Mesothelial cell of epicardium (in vitro differentiated cells): ENCODE results near the gene PLAU. TPM values are rescaled to one million over a fixed set of nuclear protein-coding genes. Genes with fewer than 3 reads are reported as not detected.

ENCODE experiments used
- DNase-seq, 2 experiments: peaks; one replicate each; pipeline ENCODE4 v3.0.0; 2021; ENCODE audit warnings: low spot score in 2 of 2; ENCODE audit not compliant: unreplicated experiment in 2 of 2
- H3K27ac Mint-ChIP-seq: 2 replicates; pipeline ENCODE4 v1.8.0; 2021; ENCODE audit warnings: mixed read lengths
- H3K27me3 Mint-ChIP-seq: 2 replicates; pipeline ENCODE4 v1.8.0; 2021; ENCODE audit warnings: low read depth, mixed read lengths
- H3K36me3 Mint-ChIP-seq: 2 replicates; pipeline ENCODE4 v1.8.0; 2021; ENCODE audit warnings: mixed read lengths
- H3K4me1 Mint-ChIP-seq: 2 replicates; pipeline ENCODE4 v1.8.0; 2021; ENCODE audit warnings: mixed read lengths
- H3K4me3 Mint-ChIP-seq: 2 replicates; pipeline ENCODE4 v1.8.0; 2021; ENCODE audit warnings: mild to moderate bottlenecking, moderate library complexity, mixed read lengths
- H3K9me3 Mint-ChIP-seq: 2 replicates; pipeline ENCODE4 v1.8.0; 2021; ENCODE audit warnings: mixed read lengths
- total RNA-seq: library from RNA; stranded (reverse); gene quantifications from 3 replicates; pipeline ENCODE4 v1.2.1, GENCODE V29; 2021
- TF ChIP-seq, protein P1 (sequence below): fragments of 200-600 bp; sonication (generic); IDR thresholded peaks from one replicate; pipeline ENCODE4 v1.5.0; 2021; ENCODE audit warnings: antibody characterized with exemption; ENCODE audit not compliant: unreplicated experiment

Gene PLAU
- total RNA-seq, 1 donor from 2014 or later = 4.7 TPM

DNA sequence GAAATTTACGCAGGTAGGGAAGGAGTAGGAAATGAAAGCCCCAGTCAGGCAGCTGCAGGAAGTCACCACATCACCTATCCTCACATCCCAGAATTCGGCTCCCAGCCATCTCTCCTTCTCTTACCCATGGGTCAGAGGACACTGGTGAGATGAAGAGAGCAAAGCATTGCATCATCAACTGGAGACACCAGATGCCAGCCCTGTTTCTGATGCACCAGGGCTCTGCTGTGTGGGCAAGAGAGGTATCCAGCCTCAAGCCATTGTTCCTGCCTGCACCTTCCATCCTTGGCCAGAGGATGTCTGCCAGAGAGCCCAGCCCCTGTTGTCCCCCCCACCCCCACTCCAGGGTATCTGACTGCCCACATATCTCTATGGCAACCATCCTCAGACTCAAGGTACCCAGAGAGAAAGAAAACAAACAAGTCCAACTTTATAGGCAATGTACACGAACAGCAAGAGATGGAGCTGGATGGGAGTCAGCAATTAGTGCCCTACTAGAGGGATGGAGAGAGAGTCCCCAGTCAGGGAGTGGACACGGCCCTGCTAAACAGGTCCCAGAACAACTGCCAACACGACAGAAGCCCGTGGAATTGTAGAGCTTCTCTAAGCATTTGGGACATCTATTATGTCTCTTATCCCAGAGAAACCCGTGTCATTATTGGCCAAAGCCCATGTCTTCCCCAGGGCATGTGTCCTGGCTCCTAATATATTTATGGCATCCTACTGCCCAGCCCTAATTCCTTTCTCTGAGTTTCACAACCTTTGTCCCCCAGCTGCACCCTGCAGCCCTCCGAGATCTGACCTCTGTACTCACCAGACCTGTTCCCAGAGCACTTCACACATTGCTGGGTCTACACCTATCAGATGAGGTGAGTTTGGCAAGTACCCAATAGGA, 39.4 kb upstream of the PLAU start:
- Mint-ChIP-seq H3K4me1 (peaks cover 20% of the 10 kb centered on the region), H3K9me3 (no peaks in the 10 kb centered on the region), H3K4me3 (peak overlapping the region; percentile 74), H3K27ac (no peak overlapping the region), H3K27me3 (peaks cover 2% of the 10 kb centered on the region), H3K36me3 (peaks cover 2% of the 10 kb centered on the region)
- TF ChIP-seq, protein P1, sequence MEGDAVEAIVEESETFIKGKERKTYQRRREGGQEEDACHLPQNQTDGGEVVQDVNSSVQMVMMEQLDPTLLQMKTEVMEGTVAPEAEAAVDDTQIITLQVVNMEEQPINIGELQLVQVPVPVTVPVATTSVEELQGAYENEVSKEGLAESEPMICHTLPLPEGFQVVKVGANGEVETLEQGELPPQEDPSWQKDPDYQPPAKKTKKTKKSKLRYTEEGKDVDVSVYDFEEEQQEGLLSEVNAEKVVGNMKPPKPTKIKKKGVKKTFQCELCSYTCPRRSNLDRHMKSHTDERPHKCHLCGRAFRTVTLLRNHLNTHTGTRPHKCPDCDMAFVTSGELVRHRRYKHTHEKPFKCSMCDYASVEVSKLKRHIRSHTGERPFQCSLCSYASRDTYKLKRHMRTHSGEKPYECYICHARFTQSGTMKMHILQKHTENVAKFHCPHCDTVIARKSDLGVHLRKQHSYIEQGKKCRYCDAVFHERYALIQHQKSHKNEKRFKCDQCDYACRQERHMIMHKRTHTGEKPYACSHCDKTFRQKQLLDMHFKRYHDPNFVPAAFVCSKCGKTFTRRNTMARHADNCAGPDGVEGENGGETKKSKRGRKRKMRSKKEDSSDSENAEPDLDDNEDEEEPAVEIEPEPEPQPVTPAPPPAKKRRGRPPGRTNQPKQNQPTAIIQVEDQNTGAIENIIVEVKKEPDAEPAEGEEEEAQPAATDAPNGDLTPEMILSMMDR = no peak
- DNase-seq = no peak

DNA sequence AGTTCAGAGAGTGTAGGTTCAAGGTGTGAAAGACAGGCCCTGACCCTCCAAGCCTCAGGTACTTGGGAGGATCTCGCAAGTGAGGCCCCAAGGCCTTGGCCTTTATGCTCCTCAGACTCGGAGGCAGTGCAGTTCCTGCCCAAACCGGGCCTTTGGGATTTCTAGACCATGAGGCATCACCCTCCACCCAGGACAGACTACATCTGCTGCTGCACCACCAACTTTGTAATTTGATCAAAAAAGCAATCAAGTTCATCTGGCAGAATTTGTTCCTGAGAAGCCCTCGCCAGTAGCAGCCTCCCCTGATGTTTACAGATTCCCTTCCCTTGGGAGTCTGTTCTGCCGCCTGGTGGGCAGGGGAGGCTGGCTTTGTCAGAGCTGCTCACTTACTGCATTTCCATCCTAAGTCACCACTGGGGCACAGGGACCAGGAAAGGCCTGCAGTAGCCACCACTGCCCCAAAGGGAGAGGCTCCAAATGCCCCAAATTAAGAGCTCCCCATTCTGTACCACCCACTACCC, 38.7 kb upstream of the PLAU start:
- Mint-ChIP-seq H3K4me1 (peaks cover 20% of the 10 kb centered on the region), H3K36me3 (peaks cover 2% of the 10 kb centered on the region), H3K27me3 (peaks cover 2% of the 10 kb centered on the region), H3K4me3 (peak overlapping the region; percentile 74), H3K9me3 (no peaks in the 10 kb centered on the region), H3K27ac (no peak overlapping the region)
- no peak for DNase-seq
- TF ChIP-seq, protein P1 = no peak

DNA sequence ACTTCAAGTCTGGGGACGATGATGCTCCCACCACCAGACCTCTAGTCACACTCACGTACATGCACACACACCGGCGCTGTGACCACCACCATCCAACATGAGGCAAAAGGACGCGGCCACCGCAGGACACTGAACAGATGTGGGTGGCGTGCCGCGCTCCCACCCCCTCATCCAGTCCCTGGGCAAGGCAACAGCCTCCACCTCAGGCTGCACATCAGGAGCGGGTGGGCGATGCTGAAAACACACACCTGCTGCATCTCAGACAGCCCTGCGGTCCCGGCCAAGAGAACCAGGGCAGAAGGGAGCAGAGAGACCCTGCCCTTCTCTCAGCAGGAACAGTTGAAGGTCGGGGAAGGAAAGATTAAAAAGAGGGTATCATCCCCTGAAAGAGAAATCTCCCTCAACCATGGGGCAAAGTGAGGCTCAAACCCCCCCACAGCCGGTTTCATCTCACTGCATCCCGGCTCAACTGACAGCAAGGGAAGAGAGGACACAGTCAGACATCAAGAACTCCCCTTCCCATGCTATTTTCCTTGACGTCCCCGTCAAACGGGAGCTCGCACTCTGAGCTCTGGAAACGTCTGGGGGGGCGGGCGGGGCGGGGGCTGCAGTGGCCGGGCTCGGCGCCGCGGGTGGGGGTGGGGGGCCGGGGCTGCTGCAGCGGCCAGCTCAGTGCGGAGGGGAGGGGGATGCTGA, 37.6 kb upstream of the PLAU start:
- TF ChIP-seq, protein P1 = no peak
- no peak for DNase-seq
- no peak overlapping the region for H3K27ac Mint-ChIP-seq

DNA sequence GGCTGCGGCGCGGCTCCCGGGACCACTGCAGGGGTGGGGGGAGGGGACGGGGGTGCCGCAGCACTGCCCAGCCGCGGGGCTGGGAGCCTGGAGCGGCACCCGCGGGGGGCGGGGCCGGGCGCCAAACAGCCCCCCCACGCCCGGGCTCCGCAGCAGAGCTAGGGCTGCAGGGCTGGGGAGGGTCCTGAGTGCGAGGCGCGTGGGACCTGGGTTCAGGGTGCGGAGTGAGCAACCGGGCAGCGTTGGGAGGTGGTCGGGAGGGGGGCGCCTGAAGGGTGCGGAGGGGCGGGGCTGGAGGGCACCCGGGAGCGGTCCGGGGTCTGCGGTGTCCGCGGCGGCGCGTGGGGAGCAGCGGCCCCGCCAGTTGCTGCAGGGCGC, 37.1 kb upstream of the PLAU start:
- TF ChIP-seq, protein P1 = no peak
- peaks cover 2% of the 10 kb centered on the region for H3K27me3 Mint-ChIP-seq
- no peak for DNase-seq
- H3K27ac Mint-ChIP-seq = no peak overlapping the region
- H3K9me3 Mint-ChIP-seq = no peaks in the 10 kb centered on the region
- peaks cover 2% of the 10 kb centered on the region for H3K36me3 Mint-ChIP-seq
- H3K4me3 Mint-ChIP-seq = peak overlapping the region; percentile 51
- H3K4me1 Mint-ChIP-seq = peaks cover 17% of the 10 kb centered on the region

More for the DNA sequence above, 37.6 kb upstream of the PLAU start:
- Mint-ChIP-seq H3K4me1 (peaks cover 17% of the 10 kb centered on the region), H3K36me3 (peaks cover 2% of the 10 kb centered on the region), H3K4me3 (peak overlapping the region; percentile 74), H3K27me3 (peaks cover 2% of the 10 kb centered on the region), H3K9me3 (no peaks in the 10 kb centered on the region)

DNA sequence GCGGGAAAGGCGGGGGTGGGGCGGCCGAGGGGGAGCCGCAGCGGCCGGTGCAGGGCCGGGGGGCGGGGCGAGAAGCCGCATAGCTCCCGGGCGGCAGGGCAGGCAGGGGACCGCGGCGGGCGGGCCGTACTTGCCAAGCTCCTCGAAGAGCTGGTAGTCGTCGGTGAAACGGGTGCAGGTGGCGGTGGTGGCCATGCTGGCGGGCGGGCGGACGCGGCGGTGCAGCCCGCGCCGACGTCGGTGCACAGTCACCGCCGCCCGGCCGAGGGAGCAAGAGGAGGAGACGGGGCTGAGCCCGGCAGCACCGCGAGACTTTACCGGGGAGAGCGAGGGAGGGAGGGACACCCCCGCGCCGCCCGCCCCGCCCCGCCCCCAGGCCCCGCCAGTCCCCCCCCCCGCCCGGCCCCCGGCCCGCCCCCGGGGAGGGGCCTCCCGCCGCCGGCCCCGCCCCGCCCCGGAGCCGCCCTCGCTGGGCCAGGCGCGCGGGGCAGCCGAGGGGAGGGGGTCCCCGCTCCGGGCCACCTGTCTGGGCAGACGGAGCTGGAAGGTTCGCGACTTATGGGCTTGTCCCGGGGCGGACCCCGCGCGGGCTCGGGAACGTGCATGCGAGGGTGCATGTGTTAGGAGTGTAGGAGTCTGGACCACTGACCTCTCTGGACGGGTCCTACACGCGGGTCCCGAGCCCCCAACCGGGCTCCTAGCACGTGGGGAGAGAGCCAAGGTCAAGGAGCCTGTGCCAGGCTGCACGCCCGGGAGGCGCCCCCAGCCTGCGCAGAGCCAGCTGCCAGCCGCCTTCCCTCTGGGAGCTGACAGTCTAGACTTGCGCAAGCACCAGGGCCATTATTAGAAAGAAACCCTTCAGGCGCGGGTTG, 36.4 kb upstream of the PLAU start, which contains the start of gene CAMK2G:
CAMK2G (minus strand) TSS at position 289 of the 872 bp plus-strand sequence; CDS start at position 195, 94 bp downstream.
- Mint-ChIP-seq H3K9me3 (no peaks in the 10 kb centered on the region), H3K36me3 (peaks cover 2% of the 10 kb centered on the region), H3K4me1 (peaks cover 20% of the 10 kb centered on the region), H3K27ac (no peak within 1 kb of the TSS), H3K4me3 (peak within 1 kb of the TSS; percentile 74), H3K27me3 (peaks cover 2% of the 10 kb centered on the region)
- TF ChIP-seq, protein P1 = no peak
- DNase-seq = peak; percentile 57 to 69
